ENCODE results near the gene MRGPRX3. TPM values are rescaled to one million over a fixed set of nuclear protein-coding genes. Genes with fewer than 3 reads are reported as not detected.
"Not testable (repeated sequence)": the region's sequence is repeated elsewhere in the genome, so short reads cannot be mapped to it uniquely, and the experiment has no call there.

The MRGPRX3 gene
- total and polyA plus RNA-seq, 2 donors, result not detected

- not testable (repeated sequence) for DNase-seq (ENCODE audit: extremely low spot score); H3K4me1 ChIP-seq (ENCODE audit: insufficient read depth); H3K4me3 ChIP-seq (ENCODE audit: low read depth, low read length); H3K27ac ChIP-seq (ENCODE audit: low read depth); H3K36me3 ChIP-seq (ENCODE audit: insufficient read depth)
- 90% methylated on average over 4 of the region's 4 CpGs for WGBS
These were observed 1.3 kb upstream of the MRGPRX3 start for GRCh38 chr11:18131115-18131514.

GRCh38 chr11:18135308-18135707 lies 2.9 kb downstream of the MRGPRX3 start:
- Histone ChIP-seq H3K36me3 (ENCODE audit: insufficient read depth) (no peaks in the 10 kb centered on the region), H3K4me3 (ENCODE audit: low read depth, low read length) (no peak overlapping the region), H3K4me1 (ENCODE audit: insufficient read depth) (no peaks in the 10 kb centered on the region), H3K27ac (ENCODE audit: low read depth) (no peak overlapping the region)
- WGBS, result 35% methylated on average over 2 of the region's 2 CpGs
- DNase-seq (ENCODE audit: extremely low spot score), result no peak

GRCh38 chr11:18137186-18137800 lies 4.9 kb downstream of the MRGPRX3 start:
- WGBS, result 93% methylated on average over 29 of the region's 29 CpGs
- H3K4me3 ChIP-seq (ENCODE audit: low read depth, low read length), result no peak overlapping the region
- H3K36me3 ChIP-seq (ENCODE audit: insufficient read depth), result no peaks in the 10 kb centered on the region
- DNase-seq (ENCODE audit: extremely low spot score), result no peak
- no peak overlapping the region for H3K27ac ChIP-seq (ENCODE audit: low read depth)
- H3K4me1 ChIP-seq (ENCODE audit: insufficient read depth), result no peaks in the 10 kb centered on the region

- DNase-seq (ENCODE audit: extremely low spot score), result no peak
- 93% methylated on average over 2 of the region's 2 CpGs for WGBS
- H3K4me3 ChIP-seq (ENCODE audit: low read depth, low read length), result no peak overlapping the region
These were observed 7.8 kb downstream of the MRGPRX3 start for GRCh38 chr11:18140145-18140544.

GRCh38 chr11:18144243-18144642 lies 11.9 kb downstream of the MRGPRX3 start:
- H3K27ac ChIP-seq (ENCODE audit: low read depth), result no peak overlapping the region
- 71% methylated on average over 5 of the region's 5 CpGs for WGBS
- H3K4me3 ChIP-seq (ENCODE audit: low read depth, low read length), result no peak overlapping the region
- no peaks in the 10 kb centered on the region for H3K36me3 ChIP-seq (ENCODE audit: insufficient read depth)
- H3K4me1 ChIP-seq (ENCODE audit: insufficient read depth), result no peaks in the 10 kb centered on the region
- no peak for DNase-seq (ENCODE audit: extremely low spot score)

More at GRCh38 chr11:18140145-18140544, 7.8 kb downstream of the MRGPRX3 start:
- H3K36me3 ChIP-seq (ENCODE audit: insufficient read depth), result no peaks in the 10 kb centered on the region
- H3K27ac ChIP-seq (ENCODE audit: low read depth), result no peak overlapping the region
- H3K4me1 ChIP-seq (ENCODE audit: insufficient read depth), result no peaks in the 10 kb centered on the region

- Histone ChIP-seq H3K27ac (ENCODE audit: low read depth) (no peak overlapping the region), H3K4me3 (ENCODE audit: low read depth, low read length) (no peak overlapping the region), H3K36me3 (ENCODE audit: insufficient read depth) (no peaks in the 10 kb centered on the region), H3K4me1 (ENCODE audit: insufficient read depth) (no peaks in the 10 kb centered on the region)
- 52% methylated on average over 2 of the region's 2 CpGs for WGBS
- DNase-seq (ENCODE audit: extremely low spot score), result no peak
These were observed 12.7 kb downstream of the MRGPRX3 start for GRCh38 chr11:18145025-18145424.

GRCh38 chr11:18145837-18146236 lies 13.5 kb downstream of the MRGPRX3 start:
- Histone ChIP-seq H3K4me1 (ENCODE audit: insufficient read depth) (no peaks in the 10 kb centered on the region), H3K36me3 (ENCODE audit: insufficient read depth) (no peaks in the 10 kb centered on the region), H3K27ac (ENCODE audit: low read depth) (no peak overlapping the region), H3K4me3 (ENCODE audit: low read depth, low read length) (no peak overlapping the region)
- 59% methylated on average over 3 of the region's 3 CpGs for WGBS
- DNase-seq (ENCODE audit: extremely low spot score), result no peak

- Histone ChIP-seq H3K36me3 (ENCODE audit: insufficient read depth) (no peaks in the 10 kb centered on the region), H3K4me3 (ENCODE audit: low read depth, low read length) (no peak overlapping the region), H3K27ac (ENCODE audit: low read depth) (no peak overlapping the region), H3K4me1 (ENCODE audit: insufficient read depth) (no peaks in the 10 kb centered on the region)
- no peak for DNase-seq (ENCODE audit: extremely low spot score)
- 87% methylated on average over 3 of the region's 3 CpGs for WGBS
These were observed 19.2 kb downstream of the MRGPRX3 start for GRCh38 chr11:18151581-18151980.

GRCh38 chr11:18168372-18168771 lies 36.0 kb downstream of the MRGPRX3 start:
- no peak for DNase-seq (ENCODE audit: extremely low spot score)
- 35% methylated on average over 1 of the region's 1 CpG for WGBS
- H3K4me3 ChIP-seq (ENCODE audit: low read depth, low read length), result no peak overlapping the region
- H3K36me3 ChIP-seq (ENCODE audit: insufficient read depth), result no peaks in the 10 kb centered on the region
- no peak overlapping the region for H3K27ac ChIP-seq (ENCODE audit: low read depth)
- H3K4me1 ChIP-seq (ENCODE audit: insufficient read depth), result no peaks in the 10 kb centered on the region

GRCh38 chr11:18171377-18172000 lies 39.1 kb downstream of the MRGPRX3 start:
- Histone ChIP-seq H3K36me3 (ENCODE audit: insufficient read depth) (no peaks in the 10 kb centered on the region), H3K27ac (ENCODE audit: low read depth) (no peak overlapping the region), H3K4me1 (ENCODE audit: insufficient read depth) (no peaks in the 10 kb centered on the region), H3K4me3 (ENCODE audit: low read depth, low read length) (no peak overlapping the region)
- DNase-seq (ENCODE audit: extremely low spot score), result no peak
- WGBS, result 69% methylated on average over 4 of the region's 4 CpGs

- Histone ChIP-seq H3K27ac (ENCODE audit: low read depth) (no peak within 1 kb of the TSS), H3K36me3 (ENCODE audit: insufficient read depth) (no peaks in the 10 kb centered on the region), H3K4me3 (ENCODE audit: low read depth, low read length) (no peak within 1 kb of the TSS), H3K4me1 (ENCODE audit: insufficient read depth) (no peaks in the 10 kb centered on the region)
- WGBS, result 75% methylated on average over 3 of the region's 3 CpGs
- DNase-seq (ENCODE audit: extremely low spot score), result no peak
These were observed 40.3 kb downstream of the MRGPRX3 start, which contains the start of gene MRGPRX4 for GRCh38 chr11:18172666-18173065. Gene MRGPRX4, plus strand, starts transcription at chr11:18172837. Its CDS starts 420 bp downstream, at chr11:18173257.

- H3K27ac ChIP-seq (ENCODE audit: low read depth), result no peak overlapping the region
- H3K4me3 ChIP-seq (ENCODE audit: low read depth, low read length), result no peak overlapping the region
- H3K36me3 ChIP-seq (ENCODE audit: insufficient read depth), result no peaks in the 10 kb centered on the region
- WGBS, result 85% methylated on average over 28 of the region's 28 CpGs
- no peaks in the 10 kb centered on the region for H3K4me1 ChIP-seq (ENCODE audit: insufficient read depth)
- DNase-seq (ENCODE audit: extremely low spot score), result no peak
These were observed 41.0 kb downstream of the MRGPRX3 start for GRCh38 chr11:18173225-18173866.

Data from urinary bladder (tissue), 4 donors.